GM19438 (cell line): ENCODE results near the gene ATP8B4.
"Not testable (repeated sequence)": the region's sequence is repeated elsewhere in the genome, so short reads cannot be mapped to it uniquely, and the experiment has no call there.

ENCODE experiments used
- ATAC-seq: cut with Tn5 transposase; IDR thresholded peaks from one replicate; pipeline ENCODE4 v1.9.1; 2021; ENCODE audit warnings: low read depth; ENCODE audit not compliant: unreplicated experiment

The ATP8B4 gene, protein sequence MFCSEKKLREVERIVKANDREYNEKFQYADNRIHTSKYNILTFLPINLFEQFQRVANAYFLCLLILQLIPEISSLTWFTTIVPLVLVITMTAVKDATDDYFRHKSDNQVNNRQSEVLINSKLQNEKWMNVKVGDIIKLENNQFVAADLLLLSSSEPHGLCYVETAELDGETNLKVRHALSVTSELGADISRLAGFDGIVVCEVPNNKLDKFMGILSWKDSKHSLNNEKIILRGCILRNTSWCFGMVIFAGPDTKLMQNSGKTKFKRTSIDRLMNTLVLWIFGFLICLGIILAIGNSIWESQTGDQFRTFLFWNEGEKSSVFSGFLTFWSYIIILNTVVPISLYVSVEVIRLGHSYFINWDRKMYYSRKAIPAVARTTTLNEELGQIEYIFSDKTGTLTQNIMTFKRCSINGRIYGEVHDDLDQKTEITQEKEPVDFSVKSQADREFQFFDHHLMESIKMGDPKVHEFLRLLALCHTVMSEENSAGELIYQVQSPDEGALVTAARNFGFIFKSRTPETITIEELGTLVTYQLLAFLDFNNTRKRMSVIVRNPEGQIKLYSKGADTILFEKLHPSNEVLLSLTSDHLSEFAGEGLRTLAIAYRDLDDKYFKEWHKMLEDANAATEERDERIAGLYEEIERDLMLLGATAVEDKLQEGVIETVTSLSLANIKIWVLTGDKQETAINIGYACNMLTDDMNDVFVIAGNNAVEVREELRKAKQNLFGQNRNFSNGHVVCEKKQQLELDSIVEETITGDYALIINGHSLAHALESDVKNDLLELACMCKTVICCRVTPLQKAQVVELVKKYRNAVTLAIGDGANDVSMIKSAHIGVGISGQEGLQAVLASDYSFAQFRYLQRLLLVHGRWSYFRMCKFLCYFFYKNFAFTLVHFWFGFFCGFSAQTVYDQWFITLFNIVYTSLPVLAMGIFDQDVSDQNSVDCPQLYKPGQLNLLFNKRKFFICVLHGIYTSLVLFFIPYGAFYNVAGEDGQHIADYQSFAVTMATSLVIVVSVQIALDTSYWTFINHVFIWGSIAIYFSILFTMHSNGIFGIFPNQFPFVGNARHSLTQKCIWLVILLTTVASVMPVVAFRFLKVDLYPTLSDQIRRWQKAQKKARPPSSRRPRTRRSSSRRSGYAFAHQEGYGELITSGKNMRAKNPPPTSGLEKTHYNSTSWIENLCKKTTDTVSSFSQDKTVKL

DNA sequence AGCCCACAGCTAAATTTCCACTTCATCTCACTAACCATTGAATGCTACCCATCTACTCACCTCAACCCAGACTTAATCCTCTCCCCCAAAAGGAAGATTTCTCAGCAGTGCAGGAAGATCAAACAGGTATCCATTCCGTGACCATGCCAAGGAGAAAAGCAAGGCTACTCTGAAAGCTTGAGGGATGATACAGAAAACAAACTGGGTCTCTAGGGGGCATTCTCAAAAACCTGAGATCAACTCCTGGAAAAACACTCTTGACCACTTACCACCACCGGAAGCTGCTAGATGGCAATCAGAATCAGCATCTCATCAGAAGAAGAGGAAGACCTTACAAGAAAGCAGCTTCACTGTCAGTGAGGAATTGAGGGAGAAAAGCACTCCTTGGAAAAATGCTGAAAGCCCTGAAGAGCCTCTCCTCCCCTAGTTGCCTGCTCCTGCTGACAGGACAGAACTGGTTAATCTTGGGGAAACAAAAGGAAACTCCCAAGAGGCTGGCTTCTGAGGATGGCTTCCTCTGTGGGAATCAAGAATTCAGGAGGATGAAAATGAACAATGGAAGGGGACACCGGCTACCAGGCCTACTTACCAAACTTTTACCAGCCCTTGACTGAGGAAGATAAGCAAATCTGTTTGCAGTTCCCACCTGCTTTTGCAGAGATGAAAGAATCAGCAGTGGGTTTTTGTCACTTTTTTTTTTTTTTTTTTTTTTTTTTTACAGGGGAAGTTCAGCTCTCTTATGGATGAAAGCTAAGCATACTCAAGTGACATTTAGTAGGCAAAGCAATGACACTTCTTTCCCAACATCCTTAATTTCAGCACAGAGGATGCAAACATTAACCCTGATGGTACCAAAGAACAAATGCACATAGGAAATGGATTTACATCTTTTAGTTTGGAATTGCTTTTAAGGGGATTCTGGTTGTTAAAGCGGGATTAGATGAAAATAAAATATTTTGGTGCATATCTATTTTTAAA, at the start of gene ATP8B4:
Gene ATP8B4, minus strand, starts transcription at position 171 of the 978 bp plus-strand sequence. CDS start 12,267 bp downstream, outside the sequence.
- no peak for ATAC-seq

DNA sequence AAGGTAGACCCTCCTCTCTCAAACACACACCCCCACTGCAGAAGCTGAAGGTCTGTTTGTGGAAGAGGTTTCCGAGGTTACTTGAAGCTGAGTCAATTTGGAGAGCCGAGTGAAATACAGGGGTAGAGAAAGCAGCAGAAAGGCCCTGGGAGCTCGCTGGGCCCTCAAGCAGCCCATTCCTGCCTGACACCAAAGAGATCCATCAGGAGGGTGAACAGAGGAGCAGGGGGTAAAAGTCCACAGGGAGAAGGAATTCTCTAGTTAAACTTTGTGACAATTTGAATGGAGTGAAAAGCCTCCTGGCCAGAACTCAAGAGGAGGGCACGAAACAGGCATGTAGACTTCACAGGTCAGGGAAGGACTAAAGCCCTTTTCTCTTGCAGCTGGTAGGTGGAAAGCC, 49.3 kb upstream of the ATP8B4 start:
- no peak for ATAC-seq

DNA sequence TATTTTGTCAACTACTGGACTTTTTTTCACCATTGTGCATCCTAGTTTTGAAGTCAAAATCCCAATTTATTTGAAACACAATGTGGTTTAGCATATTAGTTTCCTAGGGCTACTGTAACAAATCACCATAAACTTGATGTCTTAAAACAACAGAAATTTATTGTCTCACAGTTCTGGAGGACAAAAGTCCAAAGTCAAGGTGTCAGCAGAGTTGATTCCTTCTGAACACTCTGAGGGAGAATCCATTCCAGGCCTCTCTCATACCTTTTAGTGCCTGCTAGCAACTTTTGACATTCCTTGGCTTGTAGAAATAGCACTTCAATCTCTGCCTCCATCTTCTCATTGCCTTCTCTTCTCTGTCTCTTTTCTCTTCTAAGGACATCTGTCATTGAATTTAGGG, 48.1 kb upstream of the ATP8B4 start:
- no peak for ATAC-seq

DNA sequence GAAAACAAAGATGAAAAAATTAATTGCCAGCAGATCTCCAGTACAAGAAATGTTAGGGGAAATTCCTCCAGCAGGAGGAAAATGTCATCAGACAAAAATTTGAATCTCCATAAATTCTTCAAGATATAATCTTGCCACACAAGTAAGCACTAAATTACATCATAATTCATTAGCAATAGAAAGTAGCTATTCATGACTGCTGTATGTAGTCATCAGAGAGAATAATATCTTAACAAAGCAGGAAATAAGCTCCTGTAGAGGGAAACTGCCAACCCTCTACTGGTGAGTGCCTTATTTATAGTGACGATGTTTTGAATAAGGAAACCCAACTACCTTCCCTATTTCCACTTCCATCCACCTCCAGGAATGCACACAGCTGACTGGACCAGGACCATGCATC, 47.2 kb upstream of the ATP8B4 start:
- no peak for ATAC-seq

DNA sequence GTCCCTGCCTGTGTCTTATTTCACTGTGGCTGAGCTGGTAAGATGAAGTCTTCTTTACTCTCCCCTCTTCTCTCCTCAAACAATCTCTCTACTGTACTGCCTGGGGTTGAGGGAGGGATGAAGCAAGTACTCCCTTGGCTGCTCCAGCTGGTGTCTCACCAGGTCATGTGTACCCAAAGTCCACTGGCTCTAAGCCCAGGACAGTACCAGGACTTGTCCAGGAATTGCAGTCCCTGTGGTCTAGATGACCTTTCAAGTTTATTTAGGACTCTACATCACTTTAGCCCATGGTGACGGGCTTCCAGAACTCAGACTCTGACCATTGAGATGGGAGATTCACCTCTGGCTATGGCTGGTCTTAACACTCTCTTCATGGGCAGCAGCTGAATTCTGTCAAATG, 45.4 kb upstream of the ATP8B4 start:
- ATAC-seq: no peak

DNA sequence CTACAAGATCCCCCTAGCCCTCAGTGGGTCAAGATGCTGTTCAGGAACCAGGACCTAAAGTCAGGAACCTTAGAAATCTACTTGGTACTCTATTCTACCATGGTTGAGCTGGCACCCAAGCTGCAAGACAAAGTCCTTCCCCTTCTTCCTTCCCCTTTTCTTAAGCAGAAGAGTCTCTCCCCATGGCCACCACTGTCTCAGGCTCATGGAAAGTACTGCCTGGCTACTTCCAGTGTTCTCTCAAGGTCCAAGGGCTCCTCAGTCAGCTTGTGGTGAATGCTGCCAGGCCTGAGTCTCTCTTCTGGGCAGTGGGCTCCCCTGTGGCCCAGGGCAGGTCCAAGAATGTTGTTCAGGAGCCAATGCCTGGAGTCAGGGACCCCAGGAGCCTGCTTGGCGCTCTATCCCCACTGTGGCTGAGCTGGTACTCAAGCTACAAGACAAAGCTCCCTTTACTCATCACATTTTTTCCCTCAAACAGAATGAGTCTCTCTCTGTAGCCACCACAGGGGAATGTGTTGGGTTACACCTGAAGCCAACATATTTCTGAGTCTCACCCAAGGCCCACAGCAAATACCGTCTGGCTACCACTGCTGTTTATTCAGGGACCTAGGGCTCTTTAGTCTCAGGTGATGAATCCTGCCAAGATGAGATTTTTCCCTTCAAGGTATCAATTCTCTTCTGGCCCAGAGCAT, 44.8 kb upstream of the ATP8B4 start:
- ATAC-seq: no peak

DNA sequence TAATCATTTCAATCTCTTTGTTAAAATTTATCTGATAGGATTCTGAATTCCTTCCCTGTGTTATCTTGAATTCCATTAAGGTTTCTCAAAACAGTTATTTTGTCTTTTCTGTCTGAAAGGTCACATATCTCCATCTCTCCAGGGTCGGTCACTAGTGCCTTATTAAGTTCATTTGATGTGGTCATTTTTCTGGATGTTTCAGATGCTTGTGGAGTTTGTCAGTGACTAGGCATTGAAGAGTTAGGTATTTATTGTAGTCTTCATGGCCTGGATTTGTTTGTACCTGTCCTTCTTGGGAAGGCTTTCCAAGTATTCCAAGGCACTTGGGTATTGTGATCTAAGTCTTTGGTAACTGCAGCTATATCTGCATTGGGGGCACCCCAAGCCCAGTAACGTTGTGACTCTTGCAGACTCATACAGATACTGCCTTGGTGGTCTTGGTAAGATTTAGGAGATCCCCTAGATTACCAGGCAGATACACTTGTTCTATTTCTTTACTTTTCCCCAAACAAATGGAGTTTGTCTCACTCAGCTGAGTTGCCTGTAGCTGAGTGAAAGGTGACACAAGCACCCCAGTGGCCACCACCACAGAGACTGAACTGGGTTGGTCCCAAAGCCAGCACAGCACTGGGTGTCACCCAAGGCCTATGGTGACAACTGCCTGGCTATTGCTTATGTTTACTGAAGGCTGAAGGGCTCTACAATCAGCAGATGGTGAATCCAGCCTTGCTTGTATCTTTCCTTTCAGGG, 44.1 kb upstream of the ATP8B4 start:
- no peak for ATAC-seq

DNA sequence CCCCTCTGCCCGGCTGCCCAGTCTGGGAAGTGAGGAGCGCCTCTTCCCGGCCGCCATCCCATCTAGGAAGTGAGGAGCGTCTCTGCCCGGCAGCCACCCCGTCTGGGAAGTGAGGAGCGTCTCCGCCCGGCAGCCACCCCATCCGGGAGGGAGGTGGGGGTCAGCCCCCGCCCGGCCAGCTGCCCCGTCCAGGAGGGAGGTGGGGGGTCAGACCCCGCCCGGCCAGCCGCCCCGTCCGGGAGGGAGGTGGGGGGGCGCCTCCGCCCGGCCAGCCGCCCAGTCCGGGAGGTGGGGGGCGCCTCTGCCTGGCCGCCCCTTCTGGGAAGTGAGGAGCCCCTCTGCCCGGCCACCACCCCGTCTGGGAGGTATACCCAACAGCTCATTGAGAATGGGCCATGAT, 39.2 kb upstream of the ATP8B4 start:
- ATAC-seq: not testable (repeated sequence)

DNA sequence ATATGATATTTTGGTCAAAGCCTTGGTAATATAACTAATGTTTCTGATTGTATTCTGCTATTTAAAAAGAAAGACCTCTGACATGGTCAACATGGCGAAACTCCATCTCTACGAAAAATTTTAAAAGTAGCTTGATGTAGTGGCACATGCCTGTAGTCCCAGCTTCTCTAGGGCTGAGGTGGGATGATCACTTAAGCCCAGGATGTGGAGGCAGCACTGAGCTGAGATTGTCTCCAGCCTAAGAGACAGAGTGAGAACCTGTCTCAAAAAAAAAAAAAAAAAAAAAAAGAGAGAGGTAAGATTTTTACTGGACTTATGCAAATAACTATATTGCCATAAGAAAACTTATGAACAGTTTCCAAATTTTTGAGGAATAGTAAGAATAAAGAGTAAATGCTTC, 32.4 kb upstream of the ATP8B4 start:
- ATAC-seq: no peak

DNA sequence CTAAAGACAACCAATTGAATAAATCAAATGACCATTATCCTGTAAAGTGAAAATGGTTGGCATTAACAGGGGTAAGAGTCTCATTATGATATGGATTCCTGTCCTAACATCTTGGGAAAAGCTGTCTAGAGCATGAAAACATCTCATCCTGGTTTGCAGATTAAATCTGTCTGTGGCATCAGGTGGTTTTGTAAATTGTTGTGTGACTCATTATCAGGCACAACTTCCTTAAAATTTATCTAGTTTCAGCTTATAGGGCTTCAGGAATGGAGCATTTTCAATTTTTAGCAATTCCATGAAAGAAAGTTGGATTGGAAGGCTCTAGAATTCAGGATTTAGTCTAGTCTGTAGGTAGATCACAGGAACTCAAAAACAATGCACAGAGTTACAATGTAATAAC, 31.8 kb upstream of the ATP8B4 start:
- ATAC-seq: no peak

DNA sequence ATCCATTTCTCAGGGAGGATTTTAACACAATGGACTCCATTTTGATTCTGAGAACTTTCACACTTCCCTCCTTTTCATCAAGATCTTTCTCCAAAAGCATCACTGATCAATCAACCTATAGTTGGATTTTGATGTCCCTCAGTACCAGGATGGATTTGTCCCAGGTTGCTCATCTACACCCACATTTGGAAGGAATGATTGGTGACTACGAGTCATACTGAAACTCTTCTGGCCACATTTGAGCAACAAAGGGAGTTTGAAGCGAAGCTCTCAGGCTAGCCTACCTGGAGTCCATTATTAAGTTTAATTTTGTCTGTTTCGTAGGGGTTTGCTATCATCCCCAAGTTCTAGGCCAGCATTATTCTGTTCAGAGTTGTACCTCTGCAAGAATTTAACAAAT, 31.3 kb upstream of the ATP8B4 start:
- no peak for ATAC-seq

DNA sequence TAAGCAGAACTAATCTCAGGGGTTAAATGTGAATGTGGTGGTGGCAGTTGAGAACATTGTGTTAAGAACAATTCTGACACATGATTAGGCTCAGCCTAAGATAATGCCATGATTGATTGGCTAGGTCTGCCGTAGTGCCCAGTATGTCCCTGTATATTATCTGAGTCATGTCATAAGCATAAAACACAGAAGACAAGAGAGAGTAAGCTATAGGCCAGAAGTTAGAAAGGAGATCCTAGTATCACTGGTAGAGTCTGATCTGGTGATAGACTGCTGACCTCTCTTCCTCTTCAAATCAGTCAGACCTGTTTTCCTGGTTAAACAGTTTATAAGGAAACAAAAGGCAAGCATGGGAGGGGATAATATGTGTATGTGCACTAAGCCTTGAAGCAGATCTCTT, 30.1 kb upstream of the ATP8B4 start:
- ATAC-seq: no peak

DNA sequence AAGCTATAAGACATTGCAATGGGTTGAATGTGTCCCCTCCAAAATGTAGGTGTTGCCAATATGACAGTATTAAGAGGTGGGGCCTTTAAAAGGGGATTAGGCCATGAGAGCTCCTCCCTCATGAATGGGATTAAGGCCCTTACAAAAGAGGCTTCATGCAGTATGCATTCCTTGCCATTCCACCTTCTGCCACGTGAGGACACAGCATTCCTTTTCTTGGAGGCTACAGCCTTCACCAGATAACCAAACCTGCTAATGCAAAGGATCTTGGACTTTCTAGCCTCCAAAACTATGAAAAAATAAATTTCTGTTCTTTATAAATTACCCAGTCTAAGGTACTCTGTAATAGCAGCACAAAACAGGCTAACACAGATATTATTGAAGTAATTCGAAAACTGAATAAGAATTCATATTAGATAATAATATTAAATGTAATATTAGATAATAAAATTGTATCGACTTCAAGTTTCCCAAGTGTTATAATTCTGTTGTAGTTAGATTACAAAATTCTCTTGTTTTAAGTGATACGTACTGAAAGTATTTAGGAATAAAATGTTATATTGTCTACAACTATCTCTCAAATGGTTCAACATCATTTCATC, 29.4 kb upstream of the ATP8B4 start:
- ATAC-seq: no peak

DNA sequence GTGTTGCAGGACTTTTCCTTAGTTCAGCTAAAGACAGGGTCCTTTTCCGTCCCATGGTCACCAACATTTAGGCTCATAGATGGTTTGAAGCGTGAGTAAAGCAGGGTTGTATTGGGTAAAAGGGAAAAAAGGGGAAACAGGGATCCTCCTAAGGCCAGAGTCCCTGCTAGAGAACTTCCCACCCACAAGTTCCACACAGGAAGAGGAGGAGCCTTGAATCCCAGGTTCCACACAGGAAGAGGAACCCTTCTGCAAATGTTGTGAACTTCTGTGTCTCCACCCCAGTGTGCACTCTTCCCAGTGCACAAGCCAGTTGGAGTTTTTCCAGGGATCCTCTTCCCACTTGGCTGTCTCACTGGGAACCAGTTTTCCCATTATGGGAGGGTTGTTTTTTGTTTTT, 27.6 kb upstream of the ATP8B4 start:
- ATAC-seq: no peak

DNA sequence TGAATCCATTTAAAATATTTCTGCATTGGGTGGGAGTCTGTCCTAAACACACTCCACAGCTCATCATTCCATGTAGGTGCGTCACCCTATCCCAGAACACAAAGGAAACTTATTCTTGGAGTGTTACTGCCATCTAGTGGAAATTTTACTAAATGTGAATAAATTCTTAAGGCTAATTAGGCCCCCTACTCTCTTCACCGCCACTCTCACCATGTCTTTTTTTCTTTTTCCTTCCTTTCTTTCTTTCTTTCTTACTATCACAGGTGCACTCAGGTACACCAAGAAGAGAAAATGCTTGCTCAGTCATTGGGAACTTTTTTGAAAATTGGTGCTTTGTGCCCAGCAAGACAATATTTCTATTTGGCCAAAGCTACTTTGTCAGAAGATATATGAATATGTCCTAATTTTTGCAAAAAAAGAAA, 26.4 kb upstream of the ATP8B4 start:
- ATAC-seq: no peak

DNA sequence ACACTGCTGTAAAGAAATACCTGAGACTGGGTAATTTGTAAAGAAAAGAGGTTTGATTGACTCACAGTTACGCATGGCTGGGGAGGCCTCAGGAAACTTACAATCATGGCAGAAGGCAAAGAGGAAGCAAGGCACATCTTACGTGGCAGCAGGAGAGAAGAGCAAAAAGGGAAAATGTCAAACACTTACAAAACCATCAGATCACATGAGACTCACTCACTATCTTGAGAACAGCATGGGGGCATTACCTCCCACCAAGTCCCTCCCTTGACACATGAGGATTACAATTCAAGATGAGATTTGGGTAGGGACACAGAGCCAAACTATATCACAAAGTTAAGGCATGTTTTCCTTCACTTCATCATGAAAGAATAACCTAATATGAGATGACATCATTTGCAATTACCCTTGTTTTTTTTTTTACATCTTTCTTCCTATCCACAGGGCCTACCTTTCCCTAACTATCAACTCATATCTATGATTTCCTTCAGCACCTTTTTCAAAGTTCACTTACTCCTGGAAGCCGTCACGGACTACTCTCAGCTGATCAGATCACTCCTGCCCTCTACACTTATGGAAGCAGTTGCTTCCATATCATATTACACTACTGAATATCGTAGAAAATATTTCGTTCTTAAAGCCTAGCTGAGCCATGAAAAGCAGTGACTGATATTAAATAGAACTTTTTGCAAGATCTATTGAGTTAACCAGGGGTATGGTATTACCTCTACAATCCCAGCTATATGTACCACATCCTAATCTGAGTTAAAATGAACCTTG, 25.5 kb upstream of the ATP8B4 start:
- no peak for ATAC-seq

DNA sequence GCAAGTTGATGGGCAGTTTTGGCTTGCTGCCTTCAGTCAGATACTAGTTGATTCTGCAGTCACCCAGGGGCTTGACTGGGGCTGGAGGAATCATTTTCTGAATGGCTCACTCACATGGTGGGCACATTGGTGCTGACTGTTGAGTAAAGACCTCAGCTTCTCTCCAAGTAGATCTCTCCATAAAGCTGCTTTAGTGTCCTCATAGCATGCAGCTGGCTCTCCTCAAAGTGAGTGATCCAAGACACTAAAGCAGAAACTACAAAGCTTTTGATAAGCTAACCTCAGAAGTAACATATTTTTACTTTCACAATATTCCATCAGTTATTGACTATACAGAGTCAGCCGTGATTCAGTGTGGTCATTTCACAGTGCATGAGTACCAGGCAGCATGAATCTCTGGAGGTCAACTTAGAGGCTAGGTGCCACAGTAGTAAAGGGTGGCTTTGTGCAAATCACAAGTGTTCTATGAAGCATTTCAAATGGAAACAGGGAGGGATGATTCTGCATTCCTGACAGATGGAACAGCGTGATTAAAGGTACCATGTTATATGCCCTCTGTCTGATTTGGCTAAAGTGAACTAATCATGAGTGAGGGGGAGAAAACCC, 24.3 kb upstream of the ATP8B4 start:
- ATAC-seq: no peak
